ENCODE results near the gene PRSS35.
A peak's percentile ranks its signal among the peaks of the same experiment; 100 is the strongest.

- TF ChIP-seq CTCF (IDR thresholded peaks at IDR 0.05 in 4 of 5, conservative IDR thresholded peaks at IDR 0.05 in 1 of 5) (peak; percentile 60 to 79 (median 74)), POLR2A (IDR thresholded peaks at IDR 0.05) (no peak)
Observed at GRCh38 chr6:83514866-83515466, 2.6 kb downstream of the PRSS35 start.

Data from gastrocnemius medialis (tissue), 4 donors.